HG02885 (cell line): ENCODE data around the gene SP1.
A peak's percentile ranks its signal among the peaks of the same experiment; 100 is the strongest.
"Not testable (repeated sequence)": the region's sequence is repeated elsewhere in the genome, so short reads cannot be mapped to it uniquely, and the experiment has no call there.

ENCODE experiments used
- ATAC-seq: cut with Tn5 transposase; IDR thresholded peaks from one replicate; pipeline ENCODE4 v1.9.1; 2021; ENCODE audit warnings: mild to moderate bottlenecking; ENCODE audit not compliant: unreplicated experiment, poor library complexity

The SP1 gene

DNA sequence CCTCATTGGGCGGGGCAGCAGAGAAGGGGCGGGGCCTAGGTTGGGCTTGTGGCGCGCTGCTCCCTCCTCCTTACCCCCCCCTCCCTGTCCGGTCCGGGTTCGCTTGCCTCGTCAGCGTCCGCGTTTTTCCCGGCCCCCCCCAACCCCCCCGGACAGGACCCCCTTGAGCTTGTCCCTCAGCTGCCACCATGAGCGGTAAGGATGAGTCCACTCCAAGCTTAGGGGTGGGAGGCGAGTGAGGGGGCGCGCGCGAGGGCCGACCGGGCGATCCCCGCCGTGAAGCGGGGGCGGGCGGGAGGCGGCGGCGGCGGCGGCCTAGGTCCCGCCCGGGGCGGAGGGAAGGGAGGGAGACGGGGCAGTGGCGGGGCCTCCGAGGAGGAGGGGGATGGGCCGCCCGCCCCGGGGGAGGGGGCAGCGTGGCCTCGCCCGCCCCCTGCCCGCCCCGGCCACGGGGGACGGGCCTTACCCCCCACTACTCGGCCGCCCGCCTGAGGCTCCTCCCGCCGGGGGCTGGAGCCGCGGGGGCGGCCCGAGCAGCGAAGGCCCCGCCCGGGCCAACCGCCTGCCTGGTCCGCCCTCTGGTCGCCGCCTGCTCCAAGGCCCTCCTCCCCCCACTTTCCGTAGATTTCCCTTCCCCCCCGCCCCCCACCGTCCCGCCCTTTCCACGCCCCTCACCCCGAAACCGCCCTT lies at the start of gene SP1:
Gene SP1 (plus strand): TSS at position 73 of the 690 bp plus-strand sequence. CDS start 116 bp downstream, at position 189.
- ATAC-seq = peak; percentile 48

- no peak for ATAC-seq
Observed at GRCh38 chr12:53330671-53331070, 49.3 kb upstream of the SP1 start.

DNA sequence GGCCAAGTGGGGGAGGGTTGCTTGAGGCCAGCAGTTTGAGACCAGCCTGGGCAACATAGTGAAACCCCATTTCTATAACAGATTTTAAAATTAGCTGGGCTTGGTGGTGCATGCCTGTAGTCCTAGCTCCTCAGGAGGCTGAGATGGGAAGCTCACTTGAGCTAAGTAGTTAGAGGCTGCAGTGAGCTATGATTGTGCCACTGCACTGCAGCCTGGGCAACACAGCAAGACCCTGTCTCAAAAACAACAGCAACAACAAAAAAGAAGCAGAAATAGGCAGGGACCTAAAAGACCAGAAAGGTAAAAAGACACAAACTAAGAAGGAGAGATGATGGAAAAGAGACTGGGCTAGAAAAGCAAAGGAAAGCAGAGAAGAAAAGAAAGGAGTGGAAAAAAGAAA lies 47.6 kb upstream of the SP1 start:
- ATAC-seq = not testable (repeated sequence)

DNA sequence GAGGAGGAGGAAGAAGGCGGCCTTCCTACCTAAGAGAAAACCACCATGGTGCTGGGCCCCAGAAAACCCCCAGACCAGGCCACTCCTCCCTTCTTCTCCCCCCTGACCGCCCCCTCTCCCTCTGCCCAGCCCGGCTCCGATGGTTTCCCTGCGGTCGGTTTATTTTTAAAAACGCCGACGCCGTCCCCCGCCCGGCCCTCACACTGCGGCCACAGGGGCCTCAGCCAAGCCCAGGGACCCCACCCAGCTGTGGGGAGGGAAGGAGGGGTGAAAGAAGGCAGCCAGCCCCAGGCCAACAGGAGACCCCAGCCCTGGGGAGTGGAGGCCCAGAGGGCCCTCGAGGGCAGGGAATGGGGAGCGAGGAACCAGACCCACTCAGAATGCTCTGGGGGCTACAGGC lies 47.2 kb upstream of the SP1 start:
- ATAC-seq = no peak

DNA sequence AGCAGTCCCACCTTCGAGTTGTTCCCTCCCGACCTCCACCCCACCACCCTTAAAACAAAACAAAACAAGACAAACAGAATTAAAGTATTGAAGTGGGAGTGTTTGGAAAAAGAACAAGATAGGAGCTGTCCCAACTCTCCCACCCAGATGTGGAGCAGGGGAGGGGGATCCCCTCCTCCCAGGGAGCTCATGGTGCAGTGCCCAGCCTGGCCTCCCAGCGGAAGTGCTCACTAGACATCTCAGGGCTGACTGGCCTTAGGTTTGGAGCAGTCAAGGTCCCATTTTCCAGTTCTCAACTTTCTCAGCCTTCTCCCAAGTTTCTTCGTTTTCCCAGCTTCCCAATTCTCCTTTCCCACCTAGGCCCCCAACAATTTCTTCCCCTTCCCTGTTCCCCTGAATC lies 46.7 kb upstream of the SP1 start:
- no peak for ATAC-seq

GRCh38 chr12:53333845-53334244 lies 46.1 kb upstream of the SP1 start:
- ATAC-seq = no peak

- no peak for ATAC-seq
Observed at GRCh38 chr12:53334822-53335221, 45.2 kb upstream of the SP1 start.

- ATAC-seq = no peak
Observed at GRCh38 chr12:53336181-53336681, 43.7 kb upstream of the SP1 start, which contains the start of gene SP7. TSS of gene SP7 (minus strand) at chr12:53336354. CDS start at chr12:53335646, 708 bp downstream.

GRCh38 chr12:53338017-53338416 lies 42.0 kb upstream of the SP1 start:
- ATAC-seq = no peak

GRCh38 chr12:53338916-53339315 lies 41.1 kb upstream of the SP1 start:
- no peak for ATAC-seq

DNA sequence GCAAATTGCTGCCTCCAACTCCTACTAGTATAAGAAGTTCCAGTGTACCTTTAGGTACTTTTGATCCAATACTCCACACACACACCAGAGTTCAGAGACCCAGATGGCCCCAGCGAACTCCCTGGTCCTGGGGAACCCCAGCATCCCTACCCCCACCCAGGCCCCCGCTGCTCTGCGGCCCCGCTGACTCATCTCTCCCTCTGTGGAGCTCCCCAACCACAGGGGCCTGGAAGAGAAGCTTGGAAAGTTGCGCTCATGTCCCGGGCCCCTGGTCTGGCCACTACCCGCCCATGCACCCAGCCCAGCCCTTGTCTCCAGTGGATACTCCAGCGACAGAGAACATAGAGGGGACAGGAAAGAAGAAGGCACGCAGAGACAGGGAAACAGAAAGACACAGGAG lies 39.6 kb upstream of the SP1 start:
- no peak for ATAC-seq

DNA sequence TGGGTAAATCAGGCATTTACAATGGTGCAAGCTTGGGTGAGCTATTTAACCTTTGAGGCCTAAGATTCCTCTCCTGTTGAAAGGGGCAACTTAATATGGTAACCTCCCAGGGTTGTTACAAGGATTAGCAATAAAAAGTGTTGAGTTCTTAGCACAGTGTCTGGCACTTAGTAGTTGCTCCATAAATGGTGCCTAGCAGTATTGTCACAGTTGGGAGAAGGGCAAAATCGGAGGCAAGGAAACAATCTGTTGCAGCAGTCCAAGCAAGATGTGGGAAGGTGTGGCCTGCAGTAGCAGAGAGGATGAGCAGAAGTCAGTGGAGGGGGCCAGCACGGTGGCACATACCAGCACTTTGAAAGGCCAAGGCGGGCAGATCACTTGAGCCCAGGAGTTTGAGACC lies 36.5 kb upstream of the SP1 start:
- ATAC-seq = no peak

DNA sequence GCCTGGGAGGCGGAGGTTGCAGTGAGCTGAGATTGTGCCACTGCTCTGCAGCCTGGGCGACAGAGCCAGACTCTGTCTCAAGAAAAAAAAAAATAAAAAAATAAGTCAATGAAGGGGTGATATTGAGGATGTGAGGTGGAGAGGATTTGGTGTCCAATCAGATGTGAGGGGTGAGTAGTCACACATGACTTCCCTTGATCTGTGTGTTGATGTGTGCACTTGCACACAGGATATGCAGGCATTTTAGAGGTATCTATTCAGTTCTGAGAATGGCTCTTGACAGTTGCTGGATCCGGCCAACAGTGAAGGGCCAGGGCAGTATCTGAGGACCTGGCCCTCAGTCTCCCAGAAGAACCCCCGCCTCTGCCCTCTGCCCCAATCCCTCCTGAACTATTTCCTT lies 36.0 kb upstream of the SP1 start:
- no peak for ATAC-seq

DNA sequence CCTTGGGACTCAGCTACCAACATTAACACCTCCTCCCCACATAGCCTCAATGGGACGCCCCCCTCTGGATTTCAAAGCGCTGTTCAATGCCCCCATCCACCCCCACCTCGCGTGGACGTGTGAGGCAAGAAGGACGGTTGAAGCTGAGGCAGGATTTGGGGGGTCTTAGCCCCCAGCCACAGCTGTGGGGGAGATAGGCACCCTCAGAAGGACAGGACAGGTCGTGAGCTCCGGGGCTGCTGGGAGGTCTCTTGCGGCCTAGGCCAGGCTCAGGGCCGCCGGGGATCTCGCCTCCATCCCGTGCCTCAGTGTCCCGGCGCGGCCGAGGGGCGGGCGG lies 35.5 kb upstream of the SP1 start:
- no peak for ATAC-seq

GRCh38 chr12:53344824-53345485 lies 35.0 kb upstream of the SP1 start:
- ATAC-seq = peak; percentile 64

- no peak for ATAC-seq
Observed at GRCh38 chr12:53345486-53346188, 34.3 kb upstream of the SP1 start.

- ATAC-seq = no peak
Observed at GRCh38 chr12:53346491-53346890, 33.5 kb upstream of the SP1 start.

GRCh38 chr12:53347905-53348304 lies 32.1 kb upstream of the SP1 start:
- ATAC-seq = no peak

- no peak for ATAC-seq
Observed at GRCh38 chr12:53352331-53353256, 27.4 kb upstream of the SP1 start.

GRCh38 chr12:53353257-53353655 lies 26.7 kb upstream of the SP1 start:
- no peak for ATAC-seq
